ENCODE measurements around the gene GNAS-AS1.

The GNAS-AS1 gene

DNA sequence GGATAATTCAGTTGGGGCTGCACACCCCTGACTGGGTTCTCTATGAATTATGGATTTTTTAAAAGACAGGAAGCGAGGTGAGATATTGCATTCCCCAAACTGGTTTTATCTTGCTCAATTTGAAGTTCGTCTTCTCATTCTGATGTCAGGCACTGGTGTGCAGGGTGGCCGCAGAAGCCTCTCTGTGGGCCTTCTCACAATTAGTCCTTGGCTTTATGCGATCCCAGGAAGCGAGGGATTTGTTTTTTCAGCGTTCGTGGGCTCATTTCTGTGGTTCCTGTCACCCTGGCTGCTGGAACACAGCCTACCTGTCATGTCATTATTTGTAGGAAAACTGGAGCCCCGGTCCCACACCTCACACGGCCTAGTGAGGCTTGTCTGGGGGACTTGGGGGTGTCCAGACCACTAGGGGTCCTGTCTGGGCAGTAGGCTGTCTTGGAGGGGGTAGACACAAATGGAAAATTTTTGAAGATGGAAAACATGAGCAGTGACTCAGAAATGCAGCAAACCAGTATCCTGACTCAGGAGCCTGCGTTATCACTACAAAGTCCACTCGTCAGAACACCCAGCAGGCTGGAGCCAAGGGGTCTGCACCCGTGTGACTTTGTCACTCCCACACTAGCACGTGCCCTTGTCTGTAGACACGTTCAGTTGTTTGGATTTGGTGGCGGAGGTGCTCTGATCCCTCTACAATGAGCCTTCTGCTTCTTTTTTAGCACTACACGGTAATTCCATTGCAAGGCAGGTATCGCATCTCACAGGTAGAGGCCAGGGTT lies 42.2 kb downstream of the GNAS-AS1 start:
- DNase-seq (ENCODE audit: low spot score): no peak

GRCh38 chr20:58807801-58808200 lies 42.9 kb downstream of the GNAS-AS1 start:
- DNase-seq (ENCODE audit: low spot score): no peak

- DNase-seq (ENCODE audit: low spot score): no peak
Observed at GRCh38 chr20:58803533-58803932, 47.2 kb downstream of the GNAS-AS1 start.

DNA sequence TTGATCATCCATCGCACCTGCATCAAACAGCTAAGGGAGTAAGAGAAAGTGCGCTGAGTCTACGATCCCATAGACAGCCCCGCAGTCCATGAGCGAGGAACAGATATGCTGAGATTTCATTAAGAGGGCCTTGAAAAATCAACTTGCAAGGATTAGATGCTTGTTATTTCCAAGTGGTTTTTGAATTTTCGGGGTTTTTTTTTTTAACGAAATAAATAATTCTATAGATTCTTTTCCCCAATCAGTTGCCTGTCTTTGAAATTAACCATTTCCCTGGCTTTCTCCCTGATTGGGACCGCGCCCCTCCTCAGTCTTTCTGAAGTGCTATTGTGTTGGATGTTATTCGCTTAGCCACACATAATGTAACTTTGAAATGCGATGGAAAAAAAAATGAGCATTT lies 48.6 kb downstream of the GNAS-AS1 start:
- no peak for DNase-seq (ENCODE audit: low spot score)

DNA sequence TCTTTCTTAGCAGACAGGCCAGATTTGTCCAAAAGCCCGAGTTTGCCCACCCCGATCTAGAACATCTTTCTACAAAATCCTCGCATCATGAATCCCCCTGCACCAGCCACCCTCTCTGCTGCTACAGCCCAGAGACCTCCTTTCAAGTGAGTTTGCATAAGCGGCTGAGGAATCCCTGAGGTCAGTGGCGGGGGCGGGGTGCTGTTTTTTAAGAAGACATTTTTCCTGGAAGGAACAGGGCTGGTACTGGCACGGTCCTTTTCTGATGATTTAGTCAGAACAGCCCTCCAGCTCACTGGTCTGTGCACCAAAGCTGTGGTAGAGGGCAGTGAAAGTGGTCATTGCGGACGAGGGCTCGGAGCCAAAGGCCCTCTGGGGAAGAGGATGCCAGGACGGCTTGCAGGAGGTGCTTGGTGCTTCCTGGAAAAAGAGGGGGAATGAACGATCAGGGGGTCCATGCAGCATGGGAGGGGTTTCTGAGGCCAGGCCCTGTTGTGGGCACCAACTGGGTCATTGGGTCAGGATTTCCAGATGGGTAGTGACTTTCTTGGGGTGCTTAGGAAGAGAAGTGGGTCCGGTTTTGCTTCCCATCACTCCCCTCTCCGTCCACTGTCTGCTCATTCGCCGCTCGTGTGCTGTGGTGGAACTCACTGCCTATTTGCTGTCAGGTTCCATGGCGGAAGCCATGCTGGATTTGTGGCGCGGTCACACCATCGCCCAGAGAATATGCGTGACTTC lies 50.4 kb downstream of the GNAS-AS1 start:
- DNase-seq (ENCODE audit: low spot score): no peak

DNA sequence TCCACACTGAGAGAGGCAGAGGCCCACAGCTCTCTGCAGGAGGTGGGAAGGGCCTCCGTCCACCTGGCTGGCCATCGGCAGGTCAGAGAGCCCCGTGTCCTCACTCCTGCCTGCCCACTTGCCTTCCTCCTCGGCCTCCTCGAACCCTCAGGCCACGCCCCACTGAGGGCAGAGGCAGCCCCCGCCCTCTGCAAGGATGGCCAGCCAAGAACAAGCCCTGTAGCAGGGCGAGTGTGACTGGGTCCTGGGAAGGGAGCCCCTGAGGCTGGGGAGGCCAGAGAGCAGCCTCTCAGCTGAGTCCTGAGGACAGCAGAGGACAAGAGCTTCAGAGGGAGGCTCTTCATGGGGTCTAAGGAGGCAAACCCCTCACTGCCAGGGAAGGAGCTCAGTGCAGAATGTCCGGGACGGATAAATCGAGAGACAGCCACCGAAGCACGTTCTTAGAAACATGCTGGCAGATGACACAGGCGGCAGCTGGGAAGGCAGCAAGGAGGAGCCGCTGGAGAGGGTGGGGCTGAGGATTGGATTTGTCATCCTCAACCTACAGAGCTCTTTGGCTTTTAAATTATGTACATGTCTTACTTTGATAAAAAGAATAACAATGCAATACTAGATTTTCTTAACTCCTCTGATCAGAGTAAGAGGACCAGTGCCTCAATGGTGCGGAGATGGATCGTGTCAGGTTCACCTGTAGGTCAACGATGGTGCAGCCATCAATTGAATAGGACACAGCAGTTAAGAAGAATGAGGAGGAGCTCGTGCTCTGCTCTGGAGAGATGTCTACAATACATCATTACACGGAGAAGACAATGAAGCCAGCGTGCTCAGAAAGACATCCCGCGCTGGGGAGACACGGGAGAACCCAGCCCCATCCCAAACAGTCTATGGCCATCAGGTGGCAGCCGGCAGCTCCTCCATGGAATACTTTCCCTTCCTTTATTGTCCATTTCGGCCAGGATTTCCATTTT lies 53.0 kb downstream of the GNAS-AS1 start:
- DNase-seq (ENCODE audit: low spot score): no peak

DNA sequence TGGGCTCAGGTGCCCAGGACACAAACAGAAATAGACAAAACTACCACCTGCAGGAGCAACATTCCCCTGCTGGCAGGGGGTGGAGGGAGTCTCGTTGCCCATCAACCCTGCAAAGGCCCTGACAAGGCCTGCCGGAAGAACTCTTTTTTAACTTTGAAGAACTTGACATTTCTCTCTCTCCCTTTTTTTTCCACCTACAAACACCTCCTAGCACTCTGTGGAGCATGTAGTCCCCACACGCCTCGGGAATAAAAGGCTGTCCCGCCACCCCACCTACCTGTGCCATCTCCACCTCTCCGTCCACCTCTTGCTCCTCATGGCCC lies 54.8 kb downstream of the GNAS-AS1 start:
- DNase-seq (ENCODE audit: low spot score): no peak

- DNase-seq (ENCODE audit: low spot score): no peak
Observed at GRCh38 chr20:58795181-58795922, 55.4 kb downstream of the GNAS-AS1 start.

- DNase-seq (ENCODE audit: low spot score): no peak
Observed at GRCh38 chr20:58794510-58795180, 56.1 kb downstream of the GNAS-AS1 start.

- no peak for DNase-seq (ENCODE audit: low spot score)
Observed at GRCh38 chr20:58793512-58794420, 56.9 kb downstream of the GNAS-AS1 start.

GRCh38 chr20:58792426-58792825 lies 58.3 kb downstream of the GNAS-AS1 start:
- no peak for DNase-seq (ENCODE audit: low spot score)

DNA sequence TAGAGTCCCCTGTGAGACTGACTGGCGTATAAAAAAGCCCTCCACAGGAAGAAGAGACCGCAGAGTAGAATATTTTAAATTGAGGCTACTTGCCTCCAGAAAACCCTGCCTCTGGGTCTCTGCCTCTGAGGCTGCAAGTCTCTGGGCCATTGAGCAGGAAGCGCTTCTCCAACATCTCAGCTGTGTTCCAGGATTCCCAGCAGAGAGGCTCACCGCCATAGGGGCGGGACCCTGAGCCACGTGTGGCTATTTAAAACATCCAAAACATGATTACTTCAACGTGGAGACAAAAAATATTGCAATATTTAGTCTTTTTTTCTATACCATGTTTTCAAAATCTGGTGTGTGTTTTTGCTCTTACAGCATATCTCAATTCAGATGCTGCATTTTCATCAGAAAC lies 59.4 kb downstream of the GNAS-AS1 start:
- DNase-seq (ENCODE audit: low spot score): no peak

- no peak for DNase-seq (ENCODE audit: low spot score)
Observed at GRCh38 chr20:58790454-58790853, 60.2 kb downstream of the GNAS-AS1 start.

DNA sequence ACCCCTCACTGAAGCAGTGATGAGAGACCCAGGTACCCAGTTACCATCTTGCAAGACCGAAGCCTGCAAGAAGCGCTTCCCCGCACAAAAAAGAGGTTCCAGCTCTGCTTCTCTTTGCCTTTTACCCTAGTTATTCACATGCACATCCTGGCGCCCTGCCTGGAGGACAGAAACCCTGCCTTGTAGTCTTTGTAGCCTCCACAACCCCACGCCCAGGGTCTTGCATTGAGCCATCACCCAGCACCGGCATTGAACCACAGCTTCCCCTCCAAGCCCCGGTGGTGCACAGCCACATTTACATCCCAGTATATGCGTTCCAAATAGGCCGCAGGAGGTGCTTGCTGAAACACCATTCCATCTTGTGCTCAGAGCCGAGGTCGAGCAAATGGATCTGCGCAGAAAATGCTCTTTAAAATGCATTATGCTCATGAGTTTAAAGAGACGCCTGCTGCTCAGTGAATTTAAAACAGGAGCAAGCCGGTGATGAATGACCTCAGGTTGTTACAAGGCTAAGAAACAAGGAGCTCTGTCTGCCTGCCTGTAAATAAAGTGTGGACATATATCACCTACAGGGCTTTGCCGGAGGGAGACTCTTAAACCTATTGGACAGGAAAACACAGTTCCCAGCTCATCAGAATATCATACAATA lies 61.7 kb downstream of the GNAS-AS1 start:
- DNase-seq (ENCODE audit: low spot score): no peak

DNA sequence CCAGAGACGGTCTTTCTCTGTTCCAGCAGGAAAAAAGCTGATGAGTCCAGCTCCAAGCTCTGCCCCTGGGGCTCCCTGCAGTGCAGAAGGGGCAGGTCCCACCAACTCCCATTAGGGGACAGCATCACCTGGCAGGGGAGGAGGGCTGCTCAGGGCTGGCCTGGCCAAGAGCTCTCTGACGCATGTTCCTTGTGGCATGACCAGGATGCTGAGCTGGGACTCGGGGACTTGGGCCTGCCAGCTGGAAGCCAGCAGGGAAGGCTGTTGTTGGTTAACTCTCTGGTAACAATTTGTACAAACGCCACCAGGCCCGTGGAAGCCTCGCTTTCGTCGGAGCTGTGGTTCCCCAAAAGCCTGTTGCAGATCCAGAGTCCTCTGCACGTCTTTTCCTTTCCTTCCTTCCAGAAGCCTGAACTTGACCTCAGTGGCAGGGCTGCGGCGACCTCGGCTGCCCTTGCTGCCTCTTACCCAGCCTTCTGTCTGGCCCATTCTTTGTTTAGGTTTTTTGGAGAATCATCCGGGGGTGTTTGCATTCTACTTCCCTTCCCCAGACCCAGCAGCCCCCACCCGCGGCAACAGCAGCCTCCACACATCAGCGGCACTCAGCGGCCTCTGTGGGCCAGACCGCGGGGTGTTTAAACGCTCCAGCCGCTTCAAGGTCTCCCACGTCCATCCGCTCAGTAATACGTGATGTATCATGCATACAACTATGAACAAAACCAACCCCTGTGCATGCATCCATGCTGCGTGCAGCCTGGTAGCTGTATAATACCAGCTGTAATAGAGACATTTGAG lies 63.3 kb downstream of the GNAS-AS1 start:
- no peak for DNase-seq (ENCODE audit: low spot score)

GRCh38 chr20:58784321-58785074 lies 66.2 kb downstream of the GNAS-AS1 start:
- no peak for DNase-seq (ENCODE audit: low spot score)

DNA sequence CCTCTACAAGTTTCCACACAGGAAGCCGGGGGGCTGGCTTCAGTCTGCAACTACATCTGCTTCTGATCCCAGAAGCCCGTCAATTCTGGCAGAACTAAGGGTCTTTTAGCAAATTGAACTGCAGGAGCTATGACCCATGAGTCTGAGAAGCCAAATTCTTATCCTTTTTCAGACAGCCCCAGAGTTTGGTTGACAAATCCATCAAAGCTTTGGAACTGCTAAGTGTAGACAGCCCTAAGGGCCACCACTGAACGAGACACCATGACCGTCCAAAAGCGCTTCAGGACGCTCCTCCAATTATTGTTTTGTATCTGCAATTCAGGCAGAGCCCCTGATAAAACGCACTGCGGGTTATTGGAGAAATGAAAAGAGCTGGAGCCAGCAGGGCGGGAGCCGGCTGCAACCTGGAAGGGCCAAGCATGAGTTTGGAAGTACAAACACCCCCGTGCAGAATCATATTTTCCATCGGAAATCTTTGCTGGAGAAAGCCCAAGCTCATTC lies 67.1 kb downstream of the GNAS-AS1 start:
- DNase-seq (ENCODE audit: low spot score): no peak

- DNase-seq (ENCODE audit: low spot score): no peak
Observed at GRCh38 chr20:58781138-58781537, 69.6 kb downstream of the GNAS-AS1 start.
